GM21825 (cell line): Measurements from ENCODE around the gene DDX18.
A peak's percentile ranks its signal among the peaks of the same experiment; 100 is the strongest.
"Not testable (repeated sequence)": the region's sequence is repeated elsewhere in the genome, so short reads cannot be mapped to it uniquely, and the experiment has no call there.

Experiments
- ATAC-seq: cut with Tn5 transposase; IDR thresholded peaks from one replicate; pipeline ENCODE4 v1.9.1; 2021; ENCODE audit warnings: mild to moderate bottlenecking, moderate library complexity; ENCODE audit not compliant: unreplicated experiment

The DDX18 gene

GRCh38 chr2:117814417-117815264, at the start of gene DDX18:
Gene DDX18 (plus strand): TSS chr2:117814691. CDS start chr2:117814778, 87 bp downstream.
- peak; percentile 93 for ATAC-seq

- ATAC-seq = no peak
Observed at GRCh38 chr2:117770730-117771129, 43.8 kb upstream of the DDX18 start.

- ATAC-seq = no peak
Observed at GRCh38 chr2:117771969-117772630, 42.4 kb upstream of the DDX18 start.

GRCh38 chr2:117774716-117775115, 39.8 kb upstream of the DDX18 start:
- no peak for ATAC-seq

- no peak for ATAC-seq
Observed at GRCh38 chr2:117775703-117776219, 38.7 kb upstream of the DDX18 start.

- no peak for ATAC-seq
Observed at GRCh38 chr2:117776888-117777287, 37.6 kb upstream of the DDX18 start.

- ATAC-seq = no peak
Observed at GRCh38 chr2:117785740-117786139, 28.8 kb upstream of the DDX18 start.

GRCh38 chr2:117786520-117786919, 28.0 kb upstream of the DDX18 start:
- no peak for ATAC-seq

- ATAC-seq = no peak
Observed at GRCh38 chr2:117789505-117789904, 25.0 kb upstream of the DDX18 start.

GRCh38 chr2:117794668-117795067, 19.8 kb upstream of the DDX18 start:
- ATAC-seq = no peak

GRCh38 chr2:117801826-117802225, 12.7 kb upstream of the DDX18 start:
- ATAC-seq = no peak

- ATAC-seq = not testable (repeated sequence)
Observed at GRCh38 chr2:117803644-117804325, 10.7 kb upstream of the DDX18 start.

- ATAC-seq = no peak
Observed at GRCh38 chr2:117812443-117812842, 2.0 kb upstream of the DDX18 start.

GRCh38 chr2:117815946-117816345, 1.5 kb downstream of the DDX18 start:
- no peak for ATAC-seq

GRCh38 chr2:117818921-117819320, 4.4 kb downstream of the DDX18 start:
- no peak for ATAC-seq

GRCh38 chr2:117820444-117820843, 6.0 kb downstream of the DDX18 start:
- peak; percentile 75 for ATAC-seq

GRCh38 chr2:117825437-117825836, 10.9 kb downstream of the DDX18 start:
- ATAC-seq = no peak

- ATAC-seq = not testable (repeated sequence)
Observed at GRCh38 chr2:117827464-117827863, 13.0 kb downstream of the DDX18 start.

- no peak for ATAC-seq
Observed at GRCh38 chr2:117828870-117829269, 14.4 kb downstream of the DDX18 start.

- ATAC-seq = no peak
Observed at GRCh38 chr2:117832332-117832731, 17.8 kb downstream of the DDX18 start.

GRCh38 chr2:117832905-117833613, 18.6 kb downstream of the DDX18 start:
- ATAC-seq = no peak
